K562 (cell line): Measurements from ENCODE around the gene NOSTRIN. TPM values are rescaled to one million over a fixed set of nuclear protein-coding genes. Genes with fewer than 3 reads are reported as not detected.

Experiments used
- ATAC-seq: fragments of 200-7000 bp; cut with Tn5 transposase; 3 replicates; pipeline ENCODE4 v1.9.1; 2020; ENCODE audit warnings: moderate library complexity
- BruUV-seq: library from RNA; stranded (reverse); fragments of 400-500 nt; replicated peaks from 2 replicates; lab custom pipeline; 2021; lab: Mats Ljungman, UMichigan
- CTCF ChIA-PET: fragments of 300-600 bp; formaldehyde crosslinking; extraction: SDS; loops from one replicate; lab custom pipeline; 2021; ENCODE audit warnings: low intra/inter-chr PET ratio; lab: Yijun Ruan, JAX
- POLR2A ChIA-PET: fragments of 300-600, 350-650 bp; sonication (Branson Sonifier 250); formaldehyde crosslinking; extraction: SDS; loops from one replicate; lab custom pipeline; 2021; ENCODE audit warnings: antibody characterized with exemption, inconsistent platforms; lab: Yijun Ruan, JAX
- DNase-seq, 4 experiments: peaks; one replicate each; pipeline versions ENCODE4 v3.0.0 to v3.0.0-alpha.2; 2011 to 2018; ENCODE audit warnings: low spot score in 3 of 4, mixed read lengths in 3 of 4; ENCODE audit errors: extremely low read depth in 1 of 4
- FAIRE-seq: peaks from 2 replicates; lab custom pipeline; 2011; peaks lifted over from hg19 to GRCh38; lab: Jason Lieb, UNC
- H2AFZ ChIP-seq: 2 replicates; pipeline ENCODE4 v1.6.0; 2011; ENCODE audit warnings: low read depth, low read length, control low read depth, inconsistent platforms
- H3K27ac ChIP-seq: fragments of 200-600 bp; 3 replicates; pipeline ENCODE4 v1.8.0; 2011; ENCODE audit warnings: low read depth, mild to moderate bottlenecking, control low read depth, inconsistent platforms, low read length, moderate library complexity, mixed read lengths; ENCODE audit errors: extremely low read depth
- H3K27me3 ChIP-seq, 2 experiments: fragments of 300-600 bp in 1 of 2; 2 replicates in 1 of 2; 3 replicates in 1 of 2; pipeline versions ENCODE4 v1.6.0 to v1.8.0; 2011; ENCODE audit warnings: inconsistent platforms in 2 of 2, low read length in 2 of 2, mild to moderate bottlenecking in 1 of 2, mixed read lengths in 1 of 2, moderate library complexity in 1 of 2; ENCODE audit not compliant: control insufficient read depth in 2 of 2, insufficient read depth in 2 of 2
- H3K36me3 ChIP-seq: fragments of 300-600 bp; 3 replicates; pipeline ENCODE4 v1.8.0; 2011; ENCODE audit warnings: mild to moderate bottlenecking, low read length, inconsistent platforms; ENCODE audit not compliant: control insufficient read depth, insufficient read depth
- H3K4me1 ChIP-seq, 2 experiments: fragments of 200-600 bp in 1 of 2; replicated peaks in 1 of 2; 2 replicates in 1 of 2; 3 replicates in 1 of 2; pipeline versions ENCODE4 v1.5.1 to v1.8.0; 2011; ENCODE audit warnings: inconsistent platforms in 2 of 2, low read length in 2 of 2, mild to moderate bottlenecking in 1 of 2, mixed read lengths in 1 of 2, moderate library complexity in 1 of 2; ENCODE audit not compliant: control insufficient read depth in 2 of 2, insufficient read depth in 2 of 2
- H3K4me2 ChIP-seq: 2 replicates; pipeline ENCODE4 v1.6.1; 2011; ENCODE audit warnings: low read length, control low read depth, inconsistent platforms, mixed read lengths; ENCODE audit not compliant: insufficient read depth
- H3K4me3 ChIP-seq: fragments of 200-600 bp; sonication (generic), shearing (Covaris generic); 2 replicates; pipeline ENCODE4 v1.5.1; 2016; ENCODE audit warnings: control low read depth, inconsistent platforms
- H3K79me2 ChIP-seq: fragments of 200-600 bp; 3 replicates; pipeline ENCODE4 v1.8.0; 2011; ENCODE audit warnings: low read length, inconsistent platforms; ENCODE audit not compliant: control insufficient read depth, insufficient read depth
- H3K9ac ChIP-seq, 2 experiments: 2 replicates each; pipeline versions ENCODE4 v1.6.0 to v1.6.1; 2011; ENCODE audit warnings: low read depth in 2 of 2, low read length in 2 of 2, control low read depth in 1 of 2, inconsistent platforms in 1 of 2, mild to moderate bottlenecking in 1 of 2, mixed read lengths in 1 of 2; ENCODE audit not compliant: insufficient read depth in 1 of 2
- H3K9me1 ChIP-seq: one replicate; pipeline ENCODE4 v1.6.0; 2011; ENCODE audit warnings: inconsistent platforms, mild to moderate bottlenecking, low read length, moderate library complexity; ENCODE audit not compliant: control insufficient read depth, insufficient read depth
- H3K9me3 ChIP-seq: replicated peaks from 2 replicates; pipeline ENCODE4 v1.5.1; 2011; ENCODE audit warnings: low read depth, low read length, inconsistent platforms; ENCODE audit not compliant: control insufficient read depth, insufficient read depth
- H4K20me1 ChIP-seq: replicated peaks from 2 replicates; pipeline ENCODE4 v1.6.1; 2011; ENCODE audit warnings: low read length, inconsistent platforms, mixed read lengths; ENCODE audit not compliant: control insufficient read depth, insufficient read depth
- BCOR ChIP-seq: fragments of 450-650 bp; IDR thresholded peaks from 2 replicates; pipeline ENCODE4 v1.6.1; 2016
- DMBX1 ChIP-seq: fragments of 250-450 bp; sonication (Bioruptor Pico); IDR thresholded peaks from 2 replicates; pipeline ENCODE4 v1.8.0; 2022; ENCODE audit warnings: inconsistent platforms, mild to moderate bottlenecking, moderate library complexity, borderline replicate concordance
- NONO ChIP-seq, 2 experiments: fragments of 200-400 bp in 1 of 2; fragments of 450-650 bp in 1 of 2; formaldehyde crosslinking in 1 of 2; IDR thresholded peaks; 2 replicates each; pipeline ENCODE4 v1.6.1; 2017; ENCODE audit warnings: low read depth in 2 of 2, mild to moderate bottlenecking in 2 of 2, moderate library complexity in 2 of 2, low read length in 1 of 2
- PHF20 ChIP-seq: fragments of 450-650 bp; IDR thresholded peaks from 2 replicates; pipeline ENCODE4 v1.6.1; 2018; ENCODE audit not compliant: partially characterized antibody
- PPARD ChIP-seq: fragments of 250-450 bp; sonication (Bioruptor Pico); IDR thresholded peaks from 2 replicates; pipeline ENCODE4 v1.8.0; 2022; ENCODE audit warnings: inconsistent platforms, mild to moderate bottlenecking, moderate library complexity
- STAT5A ChIP-seq: IDR thresholded peaks from 2 replicates; pipeline ENCODE4 v1.6.1; 2012; ENCODE audit warnings: low read length, inconsistent platforms, borderline replicate concordance
- ZFP36 ChIP-seq: fragments of 150-350 bp; IDR thresholded peaks from 2 replicates; pipeline ENCODE4 v1.6.1; 2018; ENCODE audit warnings: low read length, low read depth; ENCODE audit not compliant: partially characterized antibody
- ZKSCAN3 ChIP-seq: fragments of 250-450 bp; sonication (Bioruptor Pico); IDR thresholded peaks from 2 replicates; pipeline ENCODE4 v1.4.0; 2020
- ZNF764 ChIP-seq: fragments of 250-450 bp; sonication (Bioruptor Pico); IDR thresholded peaks from 2 replicates; pipeline ENCODE4 v1.4.0; 2020; ENCODE audit warnings: low read depth, mild to moderate bottlenecking, moderate library complexity
- WGBS: fragments of 100-300 bp; shearing (Covaris generic); methylation state at CpG from one replicate; pipeline ENCODE4 v1.1.6; 2016; ENCODE audit warnings: low coverage, mixed read lengths; ENCODE audit not compliant: insufficient coverage; ENCODE audit errors: missing lambda C conversion rate; 5-methylcytosine and 5-hydroxymethylcytosine counted together
- in situ Hi-C: fragments of 300-500 bp; cut with MboI; formaldehyde crosslinking; loops from 4 replicates; pipeline ENCODE4 v1.15.0; 2018; ENCODE audit warnings: inconsistent platforms, mixed read lengths
- intact Hi-C: fragments of 100-400 bp; cut with micrococcal nuclease; formaldehyde crosslinking; loops from 2 replicates; pipeline ENCODE4 v1.14.2; 2022
- polyA plus RNA-seq, 8 experiments: library from polyadenylated mRNA; depleted of rRNA in 4 of 8; stranded (reverse) in 5 of 8; unstranded in 3 of 8; fragments of >200 nt; fragmentation: Nextera tagmentation in 2 of 8; fragmentation: Illumina TruSeq in 1 of 8; extraction: Ambion mirVana in 2 of 8; extraction: Trizol in 1 of 8; gene quantifications; 2 replicates each; pipeline versions ENCODE4 v1.2.1 to v1.2.3, GENCODE V29; 2011 to 2014; ENCODE audit warnings: inconsistent platforms in 1 of 8, missing spikeins in 1 of 8
- total RNA-seq, 7 experiments: library from RNA; depleted of rRNA in 6 of 7; stranded (reverse); fragments of >200 nt in 6 of 7; fragmentation: Illumina TruSeq in 2 of 7; extraction: Trizol in 2 of 7; gene quantifications; 2 replicates each; pipeline versions ENCODE4 v1.2.1 to v1.2.3, GENCODE V29; 2011 to 2021; ENCODE audit warnings: low replicate concordance in 1 of 7

The NOSTRIN gene
- total and polyA plus RNA-seq, 9 of the 15 experiments (the other 6 are each of a cell fraction or from before 2014, with no cell fraction given) = 26.7 to 82.9 (median 56.3) TPM

- in situ Hi-C loops = no loop called here
- H3K4me1 ChIP-seq = no peaks in the 10 kb centered on the region
- ChIA-PET POLR2A (interaction anchor here (1.1 kb wide), 1 partner anchor 60 kb away, joined by 3 read pairs; no protein-coding TSS in a partner anchor), CTCF (no interaction called here)
- no peaks in the 10 kb centered on the region for H3K9me1 ChIP-seq
- no peak overlapping the region for H3K9ac ChIP-seq
- no peaks in the 10 kb centered on the region for H3K27me3 ChIP-seq
- H3K36me3 ChIP-seq = no peaks in the 10 kb centered on the region
- no peak for DNase-seq
- BruUV-seq = no TSS peak
- no peaks in the 10 kb centered on the region for H3K9me3 ChIP-seq
- no peak overlapping the region for H3K4me2 ChIP-seq
- no peak overlapping the region for H2AFZ ChIP-seq
- H3K27ac ChIP-seq = no peak overlapping the region
- H3K4me3 ChIP-seq = no peak overlapping the region
- no peak for TF ChIP-seq BCOR
- no peak for TF ChIP-seq ZFP36
- TF ChIP-seq ZKSCAN3 (CRISPR knock-in tag) = no peak
- no peak for TF ChIP-seq ZNF764 (CRISPR knock-in tag)
- TF ChIP-seq PHF20 = no peak
- TF ChIP-seq PPARD (CRISPR knock-in tag) = no peak
- TF ChIP-seq STAT5A = no peak
- no peak for TF ChIP-seq NONO (IDR thresholded peaks at IDR 0.05; ENCODE audit: low read depth in 2 of 2, low read length in 1 of 2)
- no peak for TF ChIP-seq DMBX1 (CRISPR knock-in tag)
- FAIRE-seq = no peak
- 30% methylated on average over 1 of the region's 1 CpG for WGBS
- no peaks in the 10 kb centered on the region for H3K79me2 ChIP-seq
- no peak for ATAC-seq
- intact Hi-C loops = no loop called here
- no peaks in the 10 kb centered on the region for H4K20me1 ChIP-seq
These were observed 14.6 kb upstream of the NOSTRIN start for GRCh38 chr2:168787782-168788376.
